ENCODE measurements around the gene SART1. TPM values are rescaled to one million over a fixed set of nuclear protein-coding genes. Genes with fewer than 3 reads are reported as not detected.
"Not testable (repeated sequence)": the region's sequence is repeated elsewhere in the genome, so short reads cannot be mapped to it uniquely, and the experiment has no call there.

The SART1 gene
- total RNA-seq, 1 donor from 2014 or later, result 60.1 TPM

DNA sequence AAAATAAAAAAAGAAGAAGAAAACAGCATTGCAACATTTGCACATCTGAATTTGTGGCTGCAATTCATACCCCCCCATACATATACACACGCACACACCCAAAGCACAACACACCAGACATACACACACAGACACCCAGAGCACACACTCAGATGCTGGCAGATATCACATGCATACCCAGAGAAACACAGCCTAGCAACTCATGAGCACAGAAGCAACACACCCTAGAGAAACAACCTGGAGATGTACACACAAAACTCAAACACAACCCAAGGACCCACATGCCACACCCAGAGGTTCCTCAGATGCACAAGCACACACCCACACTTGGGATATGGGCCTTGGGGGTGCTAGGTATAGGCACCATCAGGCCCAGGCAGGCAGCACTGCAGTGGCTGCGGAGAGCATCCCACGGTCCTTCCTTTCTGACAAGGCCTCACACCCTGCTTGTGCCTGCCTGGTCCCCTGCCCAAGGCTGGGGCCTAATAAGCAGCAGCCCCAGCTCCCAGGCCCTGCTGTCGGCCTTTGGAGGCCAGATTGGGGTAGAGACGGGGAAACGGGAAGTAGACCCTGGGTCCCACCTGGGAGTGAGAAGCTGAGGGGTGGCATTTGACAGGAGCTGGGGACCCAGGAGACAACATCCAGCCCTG is 53.4 kb downstream of the SART1 start:
- DNase-seq (ENCODE audit: extremely low read depth, low read depth, low spot score), result no peak

DNA sequence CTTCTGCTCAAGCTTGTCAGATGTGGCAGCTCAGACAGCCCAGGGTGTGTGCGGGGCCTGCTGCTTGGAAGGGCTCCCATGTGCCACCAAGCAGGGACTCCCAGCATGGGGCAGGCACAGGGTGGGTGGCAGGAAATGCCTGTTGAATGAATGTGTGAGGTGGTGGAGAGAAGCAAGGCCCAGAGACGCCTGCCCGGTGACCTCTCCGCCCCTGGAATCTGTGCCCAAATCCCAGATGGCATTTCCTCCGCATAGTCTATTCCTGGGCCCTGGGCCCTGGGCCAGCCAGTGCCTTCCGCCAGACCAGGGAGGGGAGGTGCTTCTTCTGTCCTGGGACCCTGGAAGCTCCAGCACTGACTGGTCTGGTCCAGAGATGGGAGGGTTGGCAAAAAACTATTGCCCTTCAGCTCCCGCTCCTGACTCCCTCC is 53.9 kb downstream of the SART1 start:
- no peak for DNase-seq (ENCODE audit: extremely low read depth, low read depth, low spot score)

DNA sequence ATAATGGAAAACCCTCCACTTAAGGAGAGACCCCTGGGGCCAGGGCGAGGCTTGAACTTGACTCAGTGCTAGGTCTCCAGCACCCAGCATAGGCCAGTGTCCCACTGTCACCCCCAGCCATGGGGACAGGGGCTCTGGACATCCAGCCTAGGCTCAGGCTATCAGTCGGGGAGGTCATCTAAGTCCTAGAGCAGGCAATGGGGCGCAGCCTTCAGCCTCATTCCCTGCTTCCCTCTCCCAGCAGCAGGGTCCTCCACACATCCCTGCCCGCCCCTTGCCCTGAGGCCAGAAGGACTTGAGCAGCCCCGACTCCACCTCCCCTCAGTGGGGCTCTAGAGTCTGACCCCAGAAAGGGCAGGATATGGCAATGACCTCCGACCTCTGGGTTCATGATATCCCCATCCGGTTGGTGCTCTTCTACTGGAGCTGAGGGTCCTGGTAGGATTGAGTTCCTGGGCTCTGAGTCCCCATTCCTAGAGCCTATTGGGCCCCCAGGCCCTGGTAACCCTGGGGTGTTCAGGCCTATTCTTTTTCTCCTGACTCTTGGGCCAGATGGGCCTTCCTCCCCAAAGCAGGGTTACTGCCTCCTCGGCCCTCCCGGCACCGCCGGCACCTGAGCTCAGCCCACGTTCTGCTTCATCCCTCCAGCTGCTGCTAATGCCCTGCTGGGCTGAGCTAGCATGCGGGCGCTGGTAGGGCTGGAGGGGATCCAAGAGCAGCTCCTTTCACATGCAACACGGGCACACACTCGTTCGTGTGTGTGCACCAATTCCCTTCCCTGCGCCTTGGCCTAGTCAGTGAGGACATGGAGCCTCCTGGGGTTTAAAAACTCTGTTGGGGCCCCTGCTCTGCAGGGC is 54.6 kb downstream of the SART1 start:
- DNase-seq (ENCODE audit: extremely low read depth, low read depth, low spot score), result no peak

DNA sequence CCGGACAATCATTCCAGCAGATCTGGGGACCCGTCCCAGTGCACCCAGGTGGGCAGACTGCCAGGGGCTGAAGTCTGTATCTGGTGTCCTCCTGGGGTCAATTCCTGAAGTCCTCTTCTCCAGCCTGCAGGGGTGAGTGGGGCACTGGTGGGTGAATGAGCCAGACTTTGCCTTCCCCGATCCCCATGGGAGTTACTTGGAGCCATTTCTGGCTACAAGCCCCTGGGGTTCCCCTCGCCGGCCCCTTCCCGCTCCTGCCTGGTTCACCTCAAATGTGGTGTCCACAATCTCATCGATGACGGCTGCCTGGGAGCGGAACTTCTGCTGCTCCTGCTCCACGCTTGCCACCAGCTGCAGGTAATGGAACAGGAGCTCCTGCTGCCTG is 55.3 kb downstream of the SART1 start:
- no peak for DNase-seq (ENCODE audit: extremely low read depth, low read depth, low spot score)

DNA sequence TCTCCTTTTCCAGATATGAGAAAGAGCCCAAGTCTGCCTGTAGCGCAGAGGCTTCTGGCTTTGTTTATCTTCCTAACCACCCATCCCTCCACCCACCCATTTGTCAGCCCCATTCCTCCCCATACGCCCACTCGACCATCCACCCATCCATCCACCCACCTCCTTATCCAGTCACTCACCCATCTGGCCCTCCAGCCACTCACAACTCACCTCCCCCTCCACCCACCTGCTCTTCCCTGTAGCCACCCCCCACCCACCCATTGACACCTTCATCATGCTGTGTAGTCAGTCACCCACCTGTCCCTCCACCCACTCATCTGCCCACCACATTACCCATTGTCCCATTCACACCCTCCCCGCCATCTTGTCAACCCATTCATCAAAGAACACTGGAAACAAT is 55.8 kb downstream of the SART1 start:
- no peak for DNase-seq (ENCODE audit: extremely low read depth, low read depth, low spot score)

DNA sequence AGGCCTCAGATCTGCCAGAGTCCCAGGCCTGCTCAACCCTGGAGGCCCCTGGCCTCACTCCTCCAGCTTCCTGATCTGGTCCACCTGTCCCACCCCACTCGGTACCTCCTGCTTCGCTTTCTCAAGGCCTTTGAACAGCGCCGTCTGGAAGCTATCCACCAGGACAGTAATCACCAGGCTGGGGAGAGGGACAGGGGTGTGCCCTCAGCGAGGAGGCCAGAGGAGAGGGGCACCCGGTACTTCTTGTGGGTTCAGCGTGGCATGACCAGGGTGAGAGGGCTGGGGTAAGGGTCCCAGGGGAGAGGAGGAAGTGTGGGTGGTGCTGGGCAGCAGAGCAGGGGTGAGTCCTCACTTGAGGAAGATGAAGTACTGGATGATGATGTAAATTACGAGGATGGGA is 58.7 kb downstream of the SART1 start:
- DNase-seq (ENCODE audit: extremely low read depth, low read depth, low spot score), result no peak

DNA sequence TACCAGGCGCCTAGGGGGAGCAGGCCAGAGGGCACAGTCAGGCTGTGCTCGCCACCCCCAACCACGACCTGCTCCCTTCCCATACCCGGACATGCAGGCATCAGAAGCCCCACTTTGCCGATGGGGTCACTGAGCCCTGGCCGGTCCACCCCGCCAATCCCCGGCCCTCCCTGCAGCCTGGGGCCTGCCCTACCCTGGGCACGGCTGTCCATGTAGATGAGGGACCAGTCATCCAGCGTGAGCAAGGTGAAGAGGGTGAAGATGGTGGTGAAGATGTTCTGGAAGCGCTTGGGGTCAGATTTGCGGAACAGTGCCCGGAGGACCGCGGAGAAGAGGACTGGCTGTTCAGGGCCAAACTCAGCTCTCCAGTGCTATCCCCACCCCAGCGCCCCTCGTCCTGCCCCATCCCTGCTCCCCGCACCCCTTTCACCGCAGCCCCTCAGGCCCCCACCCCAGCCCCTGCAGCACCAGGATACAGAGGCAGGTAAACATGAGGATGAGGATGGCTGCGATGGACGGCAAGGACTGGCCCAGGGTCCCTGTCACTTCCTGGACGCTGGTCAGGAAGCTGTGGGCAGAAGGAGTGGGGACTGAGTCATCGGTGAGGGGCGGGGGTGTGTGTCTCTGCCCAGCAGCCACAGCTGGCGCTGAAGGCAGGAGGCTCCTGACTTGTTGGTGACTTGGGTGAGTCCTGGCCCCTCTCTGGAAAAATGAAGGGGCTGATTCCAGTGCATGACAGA is 59.3 kb downstream of the SART1 start:
- no peak for DNase-seq (ENCODE audit: extremely low read depth, low read depth, low spot score)

DNA sequence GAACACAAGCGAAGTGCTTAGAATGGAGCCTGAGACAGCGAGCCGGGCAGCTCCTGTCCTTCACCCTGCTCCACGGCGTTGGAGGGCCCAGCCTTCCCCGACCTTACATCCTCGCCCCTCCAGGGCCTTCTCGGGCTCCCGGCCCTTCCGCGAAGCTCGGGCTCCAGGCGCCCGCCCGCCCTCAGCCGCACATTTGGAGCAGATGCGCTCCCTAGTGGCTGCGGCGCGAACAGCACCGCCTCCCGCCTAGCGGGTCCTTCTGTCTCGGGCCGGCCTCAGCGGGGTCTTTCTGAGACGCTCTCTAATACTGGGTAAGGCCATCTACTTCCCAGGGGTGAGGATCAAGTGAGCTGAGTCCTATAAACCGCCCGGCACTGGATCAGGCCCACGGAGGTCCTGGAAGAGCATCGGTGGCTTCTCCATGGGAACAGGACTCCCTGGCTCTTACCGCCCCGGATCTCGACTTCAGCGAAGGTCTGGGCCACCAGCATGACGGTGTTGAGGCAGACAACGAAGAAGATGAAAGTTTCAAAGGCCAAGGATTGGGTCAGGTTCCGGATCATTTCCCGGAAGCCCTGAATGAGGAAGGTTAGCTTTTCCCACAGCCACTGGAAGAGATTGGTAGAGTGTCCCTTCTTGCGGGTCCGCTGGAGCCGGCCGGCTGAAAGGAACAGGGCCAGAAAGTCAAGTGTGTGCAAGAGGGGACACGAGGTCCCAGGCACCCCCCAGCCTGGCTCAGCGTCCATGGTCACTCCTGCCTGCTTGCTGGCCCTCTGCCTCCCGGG is 61.1 kb downstream of the SART1 start:
- no peak for DNase-seq (ENCODE audit: extremely low read depth, low read depth, low spot score)

DNA sequence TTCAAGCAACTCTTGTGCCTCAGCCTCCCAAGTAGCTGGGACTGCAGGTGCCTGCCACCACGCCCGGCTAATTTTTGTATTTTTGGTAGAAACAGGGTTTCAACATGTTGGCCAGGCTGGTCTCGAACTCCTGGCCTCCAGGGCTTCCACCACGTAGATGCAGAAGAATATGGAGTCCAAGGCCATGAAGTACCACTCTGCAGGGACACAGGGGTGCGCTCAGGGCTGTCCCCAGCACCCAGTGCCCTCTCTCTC is 61.6 kb downstream of the SART1 start:
- not testable (repeated sequence) for DNase-seq (ENCODE audit: extremely low read depth, low read depth, low spot score)

DNA sequence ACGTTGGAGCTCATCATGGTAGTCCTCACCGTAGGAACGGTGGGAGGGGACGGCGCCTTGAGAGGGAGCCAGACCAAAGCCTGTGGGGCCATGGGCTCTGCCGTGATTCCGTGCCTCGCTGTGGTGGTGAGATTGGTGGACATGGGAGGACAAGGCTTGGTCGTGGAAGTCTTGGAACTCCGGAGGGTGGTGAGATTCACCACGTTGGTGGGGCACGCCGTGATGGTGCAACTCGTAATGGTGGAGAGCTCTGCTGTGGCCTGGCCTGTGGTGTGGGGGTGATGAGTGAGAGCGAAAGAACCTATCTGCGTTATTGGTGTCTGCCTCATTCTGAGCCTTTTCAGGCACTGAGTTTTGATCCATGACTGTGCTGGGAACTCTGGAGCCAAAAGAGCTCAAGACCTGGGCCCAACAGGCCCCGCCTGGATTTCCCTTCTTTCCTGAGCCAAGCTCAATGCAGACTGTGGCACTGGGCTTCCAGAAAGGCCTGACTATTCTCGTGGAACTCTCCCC is 64.5 kb downstream of the SART1 start, which contains the start of gene CATSPER1:
CATSPER1 (minus strand) TSS at position 463 of the 513 bp plus-strand sequence; CDS start at position 363, 100 bp downstream.
- DNase-seq (ENCODE audit: extremely low read depth, low read depth, low spot score), result no peak

Other genes starting within 250 kb of the SART1 start
- 38.9 and 47.5 TPM in 2 replicates for gene KAT5, start 249.5 kb upstream of the SART1 start, total RNA-seq
- gene RNASEH2C, start 240.9 kb upstream of the SART1 start, total RNA-seq, result 76.5 and 87.6 TPM in 2 replicates
- 15.8 and 18.8 TPM in 2 replicates for gene AP5B1, start 180.8 kb upstream of the SART1 start, total RNA-seq
- not detected in 2 replicates for gene OVOL1, start 174.7 kb upstream of the SART1 start, total RNA-seq
- 0.63 TPM in 1 of 2 replicates, not detected in the other for gene SNX32, start 127.8 kb upstream of the SART1 start, total RNA-seq
- 2,090 and 2,212 TPM in 2 replicates for gene CFL1, start 103.6 kb upstream of the SART1 start, total RNA-seq
- 50.4 and 63.4 TPM in 2 replicates for gene MUS81, start 101.3 kb upstream of the SART1 start, total RNA-seq
- gene EFEMP2, start 88.9 kb upstream of the SART1 start, total RNA-seq, result 81.9 TPM in 2 replicates
- gene CTSW, start 81.9 kb upstream of the SART1 start, total RNA-seq, result 0.35 TPM in 1 of 2 replicates, not detected in the other
- 131 and 158 TPM in 2 replicates for gene FIBP, start 73.3 kb upstream of the SART1 start, total RNA-seq
- gene CCDC85B, start 71.1 kb upstream of the SART1 start, total RNA-seq, result 201 and 204 TPM in 2 replicates
- 71.4 and 97.8 TPM in 2 replicates for gene FOSL1, start 61.3 kb upstream of the SART1 start, total RNA-seq
- 19.6 and 30.0 TPM in 2 replicates for gene C11orf68, start 42.7 kb upstream of the SART1 start, total RNA-seq
- gene DRAP1, start 42.3 kb upstream of the SART1 start, total RNA-seq, result 144 and 185 TPM in 2 replicates
- gene TSGA10IP, start 16.3 kb upstream of the SART1 start, total RNA-seq, result not detected in 2 replicates
- 27.1 and 42.8 TPM in 2 replicates for gene EIF1AD, start 40.4 kb downstream of the SART1 start, total RNA-seq
- 55.3 and 90.4 TPM in 2 replicates for gene BANF1, start 40.8 kb downstream of the SART1 start, total RNA-seq
- 0.29 and 0.82 TPM in 2 replicates for gene CST6, start 50.3 kb downstream of the SART1 start, total RNA-seq
- 0.82 TPM in 1 of 2 replicates, not detected in the other for gene CATSPER1, start 64.7 kb downstream of the SART1 start, total RNA-seq
- gene GAL3ST3, start 87.4 kb downstream of the SART1 start, total RNA-seq, result 0.23 TPM in 1 of 2 replicates, not detected in the other
- 129 and 162 TPM in 2 replicates for gene SF3B2, start 90.6 kb downstream of the SART1 start, total RNA-seq
- 40.0 and 74.4 TPM in 2 replicates for gene PACS1, start 108.5 kb downstream of the SART1 start, total RNA-seq